ENCODE measurements around the gene CCSER1.
A peak's percentile ranks its signal among the peaks of the same experiment; 100 is the strongest.

Gene CCSER1

GRCh38 chr4:91035276-91035675 is 908.1 kb downstream of the CCSER1 start:
- DNase-seq (ENCODE audit: insufficient read length, low spot score), result no peak
- FAIRE-seq, result no peak
- no peak for TF ChIP-seq CTCF (IDR thresholded peaks at IDR 0.05; ENCODE audit: insufficient read depth, missing control alignments)

GRCh38 chr4:91037951-91038350 is 910.8 kb downstream of the CCSER1 start:
- TF ChIP-seq CTCF (IDR thresholded peaks at IDR 0.05; ENCODE audit: insufficient read depth, missing control alignments), result no peak
- DNase-seq (ENCODE audit: insufficient read length, low spot score) (no peak), FAIRE-seq (no peak)

- TF ChIP-seq CTCF (IDR thresholded peaks at IDR 0.05; ENCODE audit: insufficient read depth, missing control alignments), result no peak
- peak; percentile 32 for FAIRE-seq
Observed at GRCh38 chr4:91057871-91058270, 930.7 kb downstream of the CCSER1 start.

GRCh38 chr4:91058345-91058744 is 931.2 kb downstream of the CCSER1 start:
- TF ChIP-seq CTCF (IDR thresholded peaks at IDR 0.05; ENCODE audit: insufficient read depth, missing control alignments), result no peak
- no peak for DNase-seq (ENCODE audit: insufficient read length, low spot score)
- FAIRE-seq, result no peak

More at GRCh38 chr4:91057871-91058270, 930.7 kb downstream of the CCSER1 start:
- no peak for DNase-seq (ENCODE audit: insufficient read length, low spot score)

- DNase-seq (ENCODE audit: insufficient read length, low spot score) (no peak), FAIRE-seq (no peak)
- TF ChIP-seq CTCF (IDR thresholded peaks at IDR 0.05; ENCODE audit: insufficient read depth, missing control alignments), result no peak
Observed at GRCh38 chr4:91064157-91064853, 937.1 kb downstream of the CCSER1 start.

- TF ChIP-seq CTCF (IDR thresholded peaks at IDR 0.05; ENCODE audit: insufficient read depth, missing control alignments), result no peak
- DNase-seq (ENCODE audit: insufficient read length, low spot score) (no peak), FAIRE-seq (no peak)
Observed at GRCh38 chr4:91065117-91065516, 937.9 kb downstream of the CCSER1 start.

- DNase-seq (ENCODE audit: insufficient read length, low spot score), result no peak
- FAIRE-seq, result no peak
- no peak for TF ChIP-seq CTCF (IDR thresholded peaks at IDR 0.05; ENCODE audit: insufficient read depth, missing control alignments)
Observed at GRCh38 chr4:91070736-91071135, 943.5 kb downstream of the CCSER1 start.

Measured in D721Med (cell line).